GM21723 (cell line): ENCODE measurements around the gene FOS.

Experiments used
- ATAC-seq: cut with Tn5 transposase; IDR thresholded peaks from one replicate; pipeline ENCODE4 v1.9.1; 2021; ENCODE audit warnings: mild to moderate bottlenecking, moderate library complexity; ENCODE audit not compliant: unreplicated experiment

FOS gene

DNA sequence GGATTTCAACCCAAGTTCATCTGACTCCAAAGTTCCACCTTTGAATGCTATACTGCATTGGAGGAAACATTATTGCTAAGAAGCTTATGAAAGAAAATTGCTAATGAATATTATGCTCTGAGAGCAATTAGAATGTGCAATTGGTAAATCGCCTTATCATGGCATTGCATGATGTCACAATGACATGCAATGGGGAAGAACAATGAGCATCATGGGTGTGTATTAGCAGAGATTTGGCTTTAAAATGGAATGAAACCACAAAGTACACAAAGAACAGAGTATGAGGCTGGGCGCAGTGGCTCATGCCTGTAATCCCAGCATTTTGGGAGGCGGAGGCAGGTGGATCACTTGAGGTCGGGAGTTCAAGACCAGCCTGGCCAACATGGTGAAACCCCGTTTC lies 34.7 kb downstream of the FOS start:
- no peak for ATAC-seq

DNA sequence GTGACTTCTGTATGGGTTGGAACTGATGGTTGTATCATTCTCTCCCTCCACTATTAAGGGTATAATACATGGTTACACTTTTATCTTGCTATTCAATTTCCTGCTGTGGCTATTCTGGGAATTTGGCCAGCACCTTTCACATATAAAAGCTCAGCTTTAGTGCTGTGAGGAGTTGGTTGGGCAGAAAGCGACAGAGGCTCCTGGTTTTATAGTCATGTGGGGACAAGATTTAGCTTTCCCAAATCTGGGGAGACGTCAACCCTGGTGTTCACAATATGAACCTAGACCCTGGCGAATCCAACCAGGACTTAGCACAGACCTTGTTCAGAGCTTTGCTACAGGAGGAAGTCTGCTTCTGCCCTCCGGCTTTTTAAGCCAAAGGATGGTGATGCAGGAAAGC lies 36.5 kb downstream of the FOS start:
- no peak for ATAC-seq

DNA sequence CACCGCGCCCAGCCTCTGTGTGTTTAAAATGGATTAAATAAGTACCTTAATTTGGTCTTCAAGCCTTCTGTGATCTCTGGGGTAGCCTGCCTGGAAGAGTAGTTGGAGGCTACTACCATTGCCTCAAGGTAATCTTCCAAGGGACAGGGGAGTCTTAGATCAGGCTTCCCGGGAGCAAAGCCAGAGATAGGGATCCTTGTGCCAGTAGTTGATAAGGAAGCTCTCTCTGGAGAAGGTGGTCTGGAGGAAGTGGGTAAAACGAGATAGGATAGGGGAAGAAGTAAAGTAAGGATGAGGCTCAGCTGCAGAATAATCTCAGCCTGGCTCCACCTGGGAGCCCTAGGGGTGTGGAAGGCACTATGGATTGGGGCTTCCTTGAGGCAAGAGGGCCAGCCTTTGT lies 38.5 kb downstream of the FOS start:
- no peak for ATAC-seq

DNA sequence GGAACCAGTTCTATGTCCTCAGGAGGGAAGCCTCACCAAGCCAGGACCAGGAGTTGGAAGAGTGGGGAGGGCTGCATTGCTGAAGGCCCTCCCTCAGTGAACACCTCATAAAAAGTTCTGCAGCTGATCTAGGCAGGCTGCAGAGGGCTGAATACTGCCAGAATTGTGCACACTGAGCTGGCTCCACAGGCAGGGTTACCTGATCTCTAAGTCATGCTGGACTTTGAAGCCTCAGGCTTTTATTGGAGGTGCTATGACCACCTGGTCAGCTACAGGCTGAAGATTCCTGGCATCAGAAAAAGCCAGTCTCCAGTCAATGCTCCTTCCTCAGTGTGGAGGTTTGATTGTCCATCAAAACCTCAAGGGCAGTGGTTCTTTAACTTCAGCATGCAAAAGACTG lies 39.7 kb downstream of the FOS start:
- no peak for ATAC-seq

DNA sequence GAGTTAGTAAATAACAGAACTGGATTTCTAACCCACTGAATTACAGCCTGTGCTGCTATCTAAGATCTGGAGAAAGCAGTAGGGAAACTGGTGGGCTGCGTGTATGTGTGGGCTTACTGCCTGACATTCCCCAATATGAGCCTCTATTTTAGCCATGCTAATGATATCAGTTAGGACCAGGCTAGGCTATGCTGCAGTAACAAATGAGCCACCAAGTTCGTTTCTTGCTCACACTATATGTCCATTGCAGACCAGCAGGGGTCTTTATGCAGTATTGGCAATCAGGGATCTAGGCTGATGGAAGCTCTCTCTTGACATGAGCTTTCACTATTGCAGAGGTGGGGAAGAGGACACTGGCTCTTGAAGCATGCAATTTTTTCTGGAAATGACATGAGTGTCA lies 40.4 kb downstream of the FOS start:
- no peak for ATAC-seq

DNA sequence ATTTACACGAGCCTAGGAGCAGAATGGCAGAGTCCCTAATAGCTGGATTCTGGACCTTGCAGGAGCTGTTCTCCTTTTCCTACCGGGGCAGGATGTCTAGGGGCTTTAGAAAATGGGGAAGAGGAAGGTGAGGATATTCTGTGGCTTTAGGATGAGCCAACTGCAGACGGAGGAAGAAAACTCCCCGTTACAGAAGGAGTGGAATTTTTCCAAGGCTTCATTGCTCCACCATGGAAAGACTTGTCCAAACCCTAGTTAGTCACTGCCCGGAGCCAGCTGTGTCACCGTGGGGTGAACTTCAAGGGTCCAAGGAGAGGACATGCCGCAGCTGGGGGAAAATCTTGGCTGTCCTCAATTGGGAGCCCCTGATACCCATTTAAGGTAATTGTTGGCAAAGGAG lies 41.6 kb downstream of the FOS start:
- no peak for ATAC-seq

DNA sequence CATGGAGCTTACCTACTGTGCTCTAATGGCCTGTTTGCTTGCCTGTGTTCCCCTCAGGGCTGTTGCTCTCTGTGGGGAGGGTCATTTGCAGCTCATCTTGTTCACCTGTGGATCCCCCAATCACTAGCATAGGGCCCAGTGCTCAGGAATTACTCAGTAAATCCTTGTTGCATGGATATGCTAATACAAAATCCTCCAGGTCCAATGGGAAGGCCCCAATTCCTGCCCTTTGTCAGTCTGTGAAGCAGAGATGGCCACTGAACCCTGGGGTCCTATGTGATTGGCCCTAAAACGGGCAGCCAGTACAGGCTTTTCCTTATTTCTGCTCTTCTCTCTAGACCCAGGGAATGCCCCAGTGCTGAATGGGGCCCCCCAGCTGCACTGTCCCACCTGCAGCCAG lies 44.1 kb downstream of the FOS start:
- no peak for ATAC-seq

DNA sequence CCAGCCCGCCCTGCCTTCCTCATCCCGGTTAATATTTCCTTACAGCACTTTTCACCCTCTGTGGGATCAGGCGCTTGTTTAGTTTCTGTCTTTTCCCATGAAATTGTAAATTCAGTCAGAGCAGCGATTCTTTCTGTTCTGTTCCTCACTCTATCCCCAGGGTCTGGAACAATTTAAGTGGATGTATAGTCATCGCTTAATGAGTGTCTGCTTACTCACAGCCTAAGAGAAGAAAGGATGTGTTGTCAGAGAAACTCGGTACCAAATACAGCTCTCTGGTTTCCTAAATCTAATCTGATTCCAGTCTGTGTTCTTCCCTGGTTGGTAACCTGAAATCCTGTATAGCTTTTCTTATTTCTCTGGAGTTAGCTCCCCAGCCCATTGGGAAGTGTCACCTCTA lies 44.9 kb downstream of the FOS start:
- ATAC-seq = no peak

DNA sequence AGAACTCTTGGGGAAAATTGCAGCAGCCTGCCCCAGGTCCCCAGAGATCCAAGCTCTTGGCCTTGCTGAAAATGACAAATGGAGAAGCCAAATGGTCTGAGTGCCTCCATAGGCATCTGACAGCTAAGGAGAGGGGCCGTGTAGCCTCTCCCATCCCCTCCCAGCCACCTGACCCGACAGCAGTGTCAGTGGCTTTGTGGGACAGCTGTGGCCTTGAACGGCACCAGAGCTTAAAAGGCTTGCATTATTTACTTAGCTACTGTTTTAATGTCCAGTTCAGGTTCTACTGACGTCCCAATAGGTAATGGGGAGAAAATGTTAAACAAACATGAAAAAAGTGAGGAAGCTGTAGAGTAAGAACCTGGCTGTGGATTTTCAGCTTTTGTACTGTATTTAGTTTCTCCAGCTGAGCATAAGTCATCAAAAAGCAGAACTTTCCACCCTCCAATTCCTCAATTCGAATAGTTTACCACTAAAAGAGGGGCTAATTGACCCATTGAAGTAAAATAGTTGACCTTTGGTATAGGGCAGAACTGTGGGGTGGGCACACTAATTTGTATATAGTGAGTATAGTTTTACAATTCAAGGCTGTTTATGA lies 50.0 kb downstream of the FOS start:
- no peak for ATAC-seq

DNA sequence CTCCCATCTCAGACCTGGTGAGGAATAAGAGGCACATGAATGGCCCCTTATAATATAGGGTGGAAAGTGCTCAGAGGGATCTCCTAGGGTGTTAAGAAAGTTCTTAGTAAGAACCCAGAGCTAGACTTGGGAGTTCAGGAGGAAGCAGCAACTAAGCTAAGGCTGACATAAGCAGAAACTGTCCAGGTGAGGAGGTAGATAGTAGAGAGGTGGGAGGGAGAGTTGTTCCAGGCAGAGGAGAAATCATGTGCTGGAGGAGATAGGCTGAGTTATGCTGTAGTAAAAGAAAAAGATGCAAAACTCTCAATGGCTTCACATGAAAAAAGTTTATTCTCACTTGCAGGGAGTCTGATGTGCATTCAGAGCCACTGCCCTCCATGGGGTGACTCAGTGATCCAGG lies 50.7 kb downstream of the FOS start:
- no peak for ATAC-seq

DNA sequence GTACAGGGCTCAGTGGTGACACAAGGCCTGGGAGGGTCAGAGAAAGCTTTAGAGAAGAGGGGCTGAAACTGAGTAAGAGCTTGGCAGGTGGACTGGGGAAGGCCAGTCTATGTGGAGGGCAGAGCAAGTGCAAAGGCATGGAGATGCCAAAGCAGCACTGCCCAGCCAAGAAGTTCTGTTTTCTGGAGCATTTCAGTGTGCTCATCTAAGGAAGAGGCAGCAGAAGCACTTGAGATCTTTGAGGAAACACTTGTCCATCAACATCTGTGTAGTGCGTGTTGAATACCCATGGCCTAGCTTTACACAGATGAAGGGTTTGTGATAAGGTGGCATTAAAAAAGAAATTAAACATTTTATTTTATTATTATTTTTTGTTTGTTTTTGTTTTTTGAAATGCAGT lies 52.8 kb downstream of the FOS start:
- ATAC-seq = no peak
